SU-DHL-6 (cell line): Measurements from ENCODE around the gene APCDD1.

Source experiments
- EZH2phosphoT487 ChIP-seq: fragments of 200-600 bp; sonication (generic), shearing (Covaris generic); conservative IDR thresholded peaks from 2 replicates; pipeline ENCODE4 v1.6.1; 2018; ENCODE audit warnings: mild to moderate bottlenecking, antibody characterized with exemption, low read length, moderate library complexity, mixed read lengths
- TF ChIP-seq, protein P1 (sequence below): fragments of 200-600 bp; sonication (generic); IDR thresholded peaks from one replicate; pipeline ENCODE4 v1.5.1; 2017; ENCODE audit warnings: antibody characterized with exemption, mild to moderate bottlenecking, low read length, moderate library complexity; ENCODE audit not compliant: insufficient read depth, poor library complexity, severe bottlenecking

DNA sequence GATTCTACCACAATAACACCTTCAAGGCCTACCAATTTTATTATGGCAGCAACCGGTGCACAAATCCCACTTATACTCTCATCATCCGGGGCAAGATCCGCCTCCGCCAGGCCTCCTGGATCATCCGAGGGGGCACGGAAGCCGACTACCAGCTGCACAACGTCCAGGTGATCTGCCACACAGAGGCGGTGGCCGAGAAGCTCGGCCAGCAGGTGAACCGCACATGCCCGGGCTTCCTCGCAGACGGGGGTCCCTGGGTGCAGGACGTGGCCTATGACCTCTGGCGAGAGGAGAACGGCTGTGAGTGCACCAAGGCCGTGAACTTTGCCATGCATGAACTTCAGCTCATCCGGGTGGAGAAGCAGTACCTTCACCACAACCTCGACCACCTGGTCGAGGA, 17.1 kb downstream of the APCDD1 start:
- TF ChIP-seq, protein P1, sequence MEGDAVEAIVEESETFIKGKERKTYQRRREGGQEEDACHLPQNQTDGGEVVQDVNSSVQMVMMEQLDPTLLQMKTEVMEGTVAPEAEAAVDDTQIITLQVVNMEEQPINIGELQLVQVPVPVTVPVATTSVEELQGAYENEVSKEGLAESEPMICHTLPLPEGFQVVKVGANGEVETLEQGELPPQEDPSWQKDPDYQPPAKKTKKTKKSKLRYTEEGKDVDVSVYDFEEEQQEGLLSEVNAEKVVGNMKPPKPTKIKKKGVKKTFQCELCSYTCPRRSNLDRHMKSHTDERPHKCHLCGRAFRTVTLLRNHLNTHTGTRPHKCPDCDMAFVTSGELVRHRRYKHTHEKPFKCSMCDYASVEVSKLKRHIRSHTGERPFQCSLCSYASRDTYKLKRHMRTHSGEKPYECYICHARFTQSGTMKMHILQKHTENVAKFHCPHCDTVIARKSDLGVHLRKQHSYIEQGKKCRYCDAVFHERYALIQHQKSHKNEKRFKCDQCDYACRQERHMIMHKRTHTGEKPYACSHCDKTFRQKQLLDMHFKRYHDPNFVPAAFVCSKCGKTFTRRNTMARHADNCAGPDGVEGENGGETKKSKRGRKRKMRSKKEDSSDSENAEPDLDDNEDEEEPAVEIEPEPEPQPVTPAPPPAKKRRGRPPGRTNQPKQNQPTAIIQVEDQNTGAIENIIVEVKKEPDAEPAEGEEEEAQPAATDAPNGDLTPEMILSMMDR = no peak
- no peak for TF ChIP-seq EZH2phosphoT487
